ENCODE results near the gene HSPB6.

- TF ChIP-seq POLR2A (IDR thresholded peaks at IDR 0.05) (no peak), CTCF (IDR thresholded peaks at IDR 0.05) (no peak), POLR2AphosphoS5 (IDR thresholded peaks at IDR 0.05) (no peak)
Observed at GRCh38 chr19:35753634-35754369, 3.0 kb downstream of the HSPB6 start.

All from gastroesophageal sphincter (tissue), 3 donors.